Cardiac muscle cell (in vitro differentiated cells and primary cell): Measurements from ENCODE around the gene FBXW2. TPM values are rescaled to one million over a fixed set of nuclear protein-coding genes. Genes with fewer than 3 reads are reported as not detected.

Experiments
- DNase-seq, 2 donors: peaks; one replicate each; pipeline versions ENCODE4 v3.0.0 to v3.0.0-alpha.2; 2010 to 2017; ENCODE audit warnings: low read depth in 1 of 2, low spot score in 1 of 2
- H3K27ac ChIP-seq: fragments of 200-600 bp; sonication (generic); 2 replicates; pipeline ENCODE4 v1.5.1; 2016
- H3K27me3 ChIP-seq: fragments of 200-600 bp; sonication (generic); 2 replicates; pipeline ENCODE4 v1.6.0; 2016; ENCODE audit warnings: control low read depth
- H3K36me3 ChIP-seq: fragments of 200-600 bp; sonication (generic); 2 replicates; pipeline ENCODE4 v1.5.1; 2016; ENCODE audit warnings: control low read depth
- H3K4me1 ChIP-seq: fragments of 200-600 bp; sonication (generic); 2 replicates; pipeline ENCODE4 v1.8.1; 2017; ENCODE audit warnings: low read depth, mild to moderate bottlenecking, mixed run types
- H3K4me3 ChIP-seq: fragments of 200-600 bp; sonication (generic); 2 replicates; pipeline ENCODE4 v1.5.1; 2016; ENCODE audit warnings: mild to moderate bottlenecking
- H3K9me3 ChIP-seq: fragments of 200-600 bp; sonication (generic); 2 replicates; pipeline ENCODE4 v1.5.1; 2017; ENCODE audit warnings: low read depth, mild to moderate bottlenecking, control low read depth
- CTCF ChIP-seq: IDR thresholded peaks from 2 replicates; pipeline ENCODE4 v1.5.1; 2012; ENCODE audit warnings: low read depth, mild to moderate bottlenecking, low read length
- polyA plus RNA-seq: library from polyadenylated mRNA; unstranded; fragments of >200 nt; fragmentation: Nextera tagmentation; extraction: Ambion mirVana; gene quantifications from 2 replicates; pipeline ENCODE4 v1.2.1, GENCODE V29; 2016
- total RNA-seq: library from RNA; depleted of rRNA; stranded (reverse); fragments of >200 nt; gene quantifications from 2 replicates; pipeline ENCODE4 v1.2.3, GENCODE V29; 2016

FBXW2 gene
- total and polyA plus RNA-seq, 2 experiments from 2014 or later: 36.5 to 45.5 TPM

- Histone ChIP-seq H3K27me3 (peaks cover 20% of the 10 kb centered on the region), H3K27ac (no peak overlapping the region), H3K4me3 (no peak overlapping the region), H3K36me3 (no peaks in the 10 kb centered on the region), H3K9me3 (no peaks in the 10 kb centered on the region), H3K4me1 (no peaks in the 10 kb centered on the region)
- TF ChIP-seq CTCF: no peak
- peak in 1 of 2 donors; percentile 29 for DNase-seq
Observed at GRCh38 chr9:120710110-120710981, 82.9 kb downstream of the FBXW2 start.

GRCh38 chr9:120708526-120709224 is 84.5 kb downstream of the FBXW2 start:
- H3K36me3 ChIP-seq: no peaks in the 10 kb centered on the region
- DNase-seq: peak in 1 of 2 donors; percentile 76
- no peak for TF ChIP-seq CTCF
- no peaks in the 10 kb centered on the region for H3K4me1 ChIP-seq
- peaks cover 17% of the 10 kb centered on the region for H3K27me3 ChIP-seq
- H3K4me3 ChIP-seq: no peak overlapping the region
- H3K9me3 ChIP-seq: no peaks in the 10 kb centered on the region
- H3K27ac ChIP-seq: no peak overlapping the region

GRCh38 chr9:120707170-120707569 is 86.0 kb downstream of the FBXW2 start:
- Histone ChIP-seq H3K9me3 (no peaks in the 10 kb centered on the region), H3K36me3 (no peaks in the 10 kb centered on the region), H3K4me3 (no peak overlapping the region), H3K27me3 (peaks cover 2% of the 10 kb centered on the region), H3K27ac (no peak overlapping the region), H3K4me1 (no peaks in the 10 kb centered on the region)
- DNase-seq: no peak
- TF ChIP-seq CTCF: no peak

Other genes with a start within 250 kb of the FBXW2 start
- gene CDK5RAP2, start 213.2 kb downstream of the FBXW2 start, total RNA-seq: 35.6 and 60.4 TPM in 2 replicates
- 33.5 and 52.7 TPM in 2 replicates for gene CDK5RAP2, start 213.2 kb downstream of the FBXW2 start, polyA plus RNA-seq
- 1.4 and 1.8 TPM in 2 replicates for gene MEGF9, start 78.9 kb downstream of the FBXW2 start, total RNA-seq
- gene MEGF9, start 78.9 kb downstream of the FBXW2 start, polyA plus RNA-seq: 0.60 and 1.7 TPM in 2 replicates
- gene PSMD5, start 49.5 kb upstream of the FBXW2 start, total RNA-seq: 16.0 and 20.7 TPM in 2 replicates
- gene PSMD5, start 49.5 kb upstream of the FBXW2 start, polyA plus RNA-seq: 25.3 and 50.1 TPM in 2 replicates
- gene PHF19, start 83.8 kb upstream of the FBXW2 start, total RNA-seq: 8.9 and 40.0 TPM in 2 replicates
- 7.1 and 36.8 TPM in 2 replicates for gene PHF19, start 83.8 kb upstream of the FBXW2 start, polyA plus RNA-seq
- gene TRAF1, start 133.4 kb upstream of the FBXW2 start, total RNA-seq: 4.1 and 7.5 TPM in 2 replicates
- gene TRAF1, start 133.4 kb upstream of the FBXW2 start, polyA plus RNA-seq: 3.0 and 3.5 TPM in 2 replicates